Right ventricle myocardium superior (tissue), 1 donor: ENCODE data around the gene MRPL18. TPM values are rescaled to one million over a fixed set of nuclear protein-coding genes. Genes with fewer than 3 reads are reported as not detected.
A peak's percentile ranks its signal among the peaks of the same experiment; 100 is the strongest.
"Not testable (repeated sequence)": the region's sequence is repeated elsewhere in the genome, so short reads cannot be mapped to it uniquely, and the experiment has no call there.

Experiments used
- ATAC-seq: fragments of 200-7000 bp; cut with Tn5 transposase; one replicate; pipeline ENCODE4 v1.9.1; 2020; ENCODE audit warnings: mild to moderate bottlenecking; ENCODE audit not compliant: poor library complexity
- DNase-seq: peaks from one replicate; pipeline ENCODE4 v3.0.0-alpha.2; 2020
- intact Hi-C: fragments of 100-400 bp; cut with DNase I; formaldehyde crosslinking; loops from one replicate; pipeline ENCODE4 v1.11.2; 2022
- total RNA-seq: library from RNA; stranded (reverse); fragmentation: NEBNext Ultra II Directional; extraction: Animal tissue kit (Norgen Biotek cat#: 25700); gene quantifications from one replicate; pipeline ENCODE4 v1.2.1, GENCODE V29; 2021
- donor health status: DM: no; HTN: yes; CAD: no; lungs with severe emphysema.

The MRPL18 gene
- total RNA-seq, 1 donor from 2014 or later = 64.1 TPM

GRCh38 chr6:159762681-159763293 lies 27.5 kb upstream of the MRPL18 start:
- DNase-seq = no peak
- intact Hi-C loops = loop anchor here (5.0 kb wide), 1 partner anchor 70 kb away; the partner anchor contains the start of gene SOD2
- no peak for ATAC-seq

- no peak for ATAC-seq
- intact Hi-C loops = no loop called here
- no peak for DNase-seq
Observed at GRCh38 chr6:159766906-159767305, 23.4 kb upstream of the MRPL18 start.

DNA sequence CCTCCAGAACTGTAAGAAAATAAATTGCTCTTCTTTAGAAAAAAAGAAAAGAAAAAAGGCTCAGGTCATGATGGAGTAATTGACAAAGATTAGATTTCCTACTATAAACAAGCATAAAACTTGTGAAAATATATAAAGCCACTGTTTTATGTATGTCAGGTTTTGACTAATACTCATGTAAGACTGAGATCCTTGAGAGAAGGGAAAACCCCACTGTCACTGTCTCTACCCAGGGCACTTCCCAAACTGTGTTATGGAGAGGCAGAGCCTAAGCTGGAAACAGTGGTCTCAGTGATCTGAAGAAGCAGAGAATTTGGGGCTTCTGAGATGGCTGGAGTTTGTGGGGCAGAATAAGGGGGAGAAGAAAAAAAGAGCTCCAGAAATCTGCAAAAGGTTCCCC lies 20.8 kb upstream of the MRPL18 start:
- intact Hi-C loops = no loop called here
- ATAC-seq = no peak
- DNase-seq = no peak

- ATAC-seq = no peak
- intact Hi-C loops = no loop called here
- DNase-seq = no peak
Observed at GRCh38 chr6:159772196-159772595, 18.1 kb upstream of the MRPL18 start.

DNA sequence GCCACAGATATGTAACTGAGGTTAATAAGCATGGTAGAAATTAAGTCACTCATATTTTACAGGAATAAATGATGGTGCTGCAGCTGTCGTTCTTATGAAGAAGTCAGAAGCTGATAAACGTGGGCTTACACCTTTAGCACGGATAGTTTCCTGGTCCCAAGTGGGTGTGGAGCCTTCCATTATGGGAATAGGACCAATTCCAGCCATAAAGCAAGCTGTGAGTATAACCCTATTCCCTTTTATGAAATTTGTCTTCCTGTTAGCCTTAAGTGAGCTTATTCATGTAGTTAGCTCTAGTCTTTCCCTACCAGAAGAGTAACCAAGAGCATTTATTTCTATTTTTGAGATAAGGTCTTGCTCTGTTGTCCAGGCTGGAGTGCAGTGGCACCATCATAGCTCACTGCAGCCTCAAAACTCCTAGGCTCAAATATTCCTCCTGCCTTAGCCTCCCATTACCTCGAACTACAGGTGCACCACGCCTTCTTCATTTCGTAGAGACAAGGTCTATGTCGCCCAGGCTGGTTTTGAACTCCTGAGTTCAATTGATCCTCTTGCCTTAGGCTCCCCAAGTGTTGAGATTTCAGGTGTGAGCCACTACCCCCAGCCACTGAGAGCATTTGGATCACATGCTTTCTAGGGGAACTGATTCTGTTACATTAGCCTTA lies 12.9 kb upstream of the MRPL18 start:
- DNase-seq = no peak
- intact Hi-C loops = no loop called here
- no peak for ATAC-seq

DNA sequence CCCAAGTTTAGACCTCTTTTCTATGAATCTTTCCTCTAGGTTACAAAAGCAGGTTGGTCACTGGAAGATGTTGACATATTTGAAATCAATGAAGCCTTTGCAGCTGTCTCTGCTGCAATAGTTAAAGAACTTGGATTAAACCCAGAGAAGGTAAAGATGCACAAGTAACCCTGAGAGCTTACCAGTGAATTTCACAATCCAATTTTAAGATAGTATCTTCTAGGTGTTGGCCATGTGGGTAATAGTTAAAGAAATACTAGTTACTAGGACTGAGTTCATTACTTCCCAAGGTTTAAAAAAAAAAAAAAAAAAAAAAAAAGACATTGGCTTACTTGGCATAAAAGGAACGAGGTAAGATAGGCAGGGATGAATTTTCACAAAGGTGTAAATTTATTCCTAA lies 12.1 kb upstream of the MRPL18 start:
- DNase-seq (no peak), ATAC-seq (no peak)
- intact Hi-C loops = no loop called here

DNA sequence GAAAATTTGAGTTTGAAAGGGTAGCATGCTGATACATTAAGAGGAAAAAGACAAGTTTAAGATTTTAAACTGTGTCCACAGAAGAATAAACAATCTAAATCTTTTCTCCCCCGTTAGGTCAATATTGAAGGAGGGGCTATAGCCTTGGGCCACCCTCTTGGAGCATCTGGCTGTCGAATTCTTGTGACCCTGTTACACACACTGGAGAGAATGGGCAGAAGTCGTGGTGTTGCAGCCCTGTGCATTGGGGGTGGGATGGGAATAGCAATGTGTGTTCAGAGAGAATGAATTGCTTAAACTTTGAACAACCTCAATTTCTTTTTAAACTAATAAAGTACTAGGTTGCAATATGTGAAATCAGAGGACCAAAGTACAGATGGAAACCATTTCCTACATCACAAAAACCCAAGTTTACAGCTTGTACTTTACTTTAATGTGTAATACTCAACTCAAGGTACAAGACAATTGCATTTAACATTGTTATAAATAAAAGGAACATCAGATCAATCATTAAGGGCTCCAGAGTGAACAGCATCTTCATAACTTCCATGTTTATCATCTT lies 11.6 kb upstream of the MRPL18 start:
- no peak for ATAC-seq
- DNase-seq = no peak
- intact Hi-C loops = no loop called here

- intact Hi-C loops = no loop called here
- ATAC-seq (no peak), DNase-seq (no peak)
Observed at GRCh38 chr6:159788276-159788675, 2.0 kb upstream of the MRPL18 start.

GRCh38 chr6:159788753-159789376 lies 1.4 kb upstream of the MRPL18 start:
- DNase-seq = peak; percentile 55
- ATAC-seq = no peak
- intact Hi-C loops = no loop called here

- ATAC-seq (peak; percentile 95), DNase-seq (peak; percentile 100)
- intact Hi-C loops = loop anchor here (2.0 kb wide), 1 partner anchor 97 kb away; the partner anchor contains the start of gene SOD2
Observed at GRCh38 chr6:159789377-159790148, 704 bp upstream of the MRPL18 start, which contains the start of gene TCP1. TCP1 (minus strand) TSS chr6:159789602; CDS start chr6:159789468, 134 bp downstream.

GRCh38 chr6:159790956-159791598 lies 810 bp downstream of the MRPL18 start:
- no peak for ATAC-seq
- intact Hi-C loops = loop anchor here (2.0 kb wide), 1 partner anchor 98 kb away; the partner anchor contains the start of gene SOD2
- peak; percentile 48 for DNase-seq

- intact Hi-C loops, ATAC-seq, DNase-seq: not testable (repeated sequence)
Observed at GRCh38 chr6:159794976-159795375, 4.7 kb downstream of the MRPL18 start.

DNA sequence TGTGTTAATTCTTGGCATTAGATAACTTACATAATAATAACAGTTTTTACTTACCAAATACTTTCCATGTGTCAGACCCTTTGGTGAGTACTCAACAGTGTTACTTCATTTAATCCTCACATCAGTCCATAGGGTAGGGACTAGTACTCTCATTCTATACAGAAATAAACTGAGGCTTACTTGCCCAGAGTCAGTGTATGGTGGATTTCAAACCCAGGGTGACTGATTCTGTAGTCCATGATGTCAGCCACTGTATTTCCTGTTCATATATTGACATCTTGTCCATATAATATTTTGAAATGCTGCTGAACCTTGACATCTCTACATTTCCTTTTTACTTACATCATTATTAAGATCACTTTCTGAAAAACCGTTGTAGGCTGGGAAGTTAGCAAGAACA lies 7.3 kb downstream of the MRPL18 start:
- no peak for ATAC-seq

DNA sequence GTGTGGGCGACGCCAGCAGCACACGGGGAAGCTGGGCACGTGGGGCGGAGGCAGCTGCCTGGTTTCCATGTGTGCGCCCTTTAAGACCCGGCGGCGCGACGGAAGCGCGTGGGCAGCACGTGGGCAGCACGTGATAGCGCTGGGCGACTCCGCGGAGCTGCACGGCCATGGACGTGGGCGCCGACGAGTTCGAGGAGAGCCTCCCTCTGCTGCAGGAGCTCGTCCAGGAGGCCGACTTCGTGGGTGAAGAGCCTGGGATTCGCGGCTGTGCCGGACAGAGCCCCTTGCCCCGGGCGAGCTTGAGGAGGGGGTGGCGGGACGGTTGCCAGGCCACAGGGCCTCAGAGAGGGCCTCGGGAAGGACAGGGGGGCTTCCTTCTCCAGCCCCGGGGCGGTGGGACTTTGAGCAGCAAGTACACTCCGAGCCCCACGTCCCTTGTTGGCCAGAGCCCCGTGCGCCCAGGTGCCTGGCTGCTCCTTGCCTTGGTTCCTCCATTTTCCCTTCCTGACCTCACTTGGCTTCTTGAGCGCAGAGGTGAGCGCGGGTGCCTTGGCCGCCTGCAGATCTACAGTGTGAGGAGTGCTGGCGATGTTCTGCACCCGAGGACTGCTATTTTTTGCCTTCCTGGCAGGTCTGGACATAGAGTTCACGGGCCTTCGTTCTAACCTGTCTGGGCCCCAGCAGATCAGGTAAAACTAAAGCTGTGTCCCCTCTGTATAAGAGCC lies 10.0 kb downstream of the MRPL18 start, which contains the start of gene PNLDC1:
Gene PNLDC1 (plus strand): TSS at position 136 of the 725 bp plus-strand sequence. CDS start 32 bp downstream, at position 168.
- intact Hi-C loops = no loop called here
- ATAC-seq = no peak
- no peak for DNase-seq

More for the DNA sequence above, 7.3 kb downstream of the MRPL18 start:
- no peak for DNase-seq
- intact Hi-C loops = no loop called here

DNA sequence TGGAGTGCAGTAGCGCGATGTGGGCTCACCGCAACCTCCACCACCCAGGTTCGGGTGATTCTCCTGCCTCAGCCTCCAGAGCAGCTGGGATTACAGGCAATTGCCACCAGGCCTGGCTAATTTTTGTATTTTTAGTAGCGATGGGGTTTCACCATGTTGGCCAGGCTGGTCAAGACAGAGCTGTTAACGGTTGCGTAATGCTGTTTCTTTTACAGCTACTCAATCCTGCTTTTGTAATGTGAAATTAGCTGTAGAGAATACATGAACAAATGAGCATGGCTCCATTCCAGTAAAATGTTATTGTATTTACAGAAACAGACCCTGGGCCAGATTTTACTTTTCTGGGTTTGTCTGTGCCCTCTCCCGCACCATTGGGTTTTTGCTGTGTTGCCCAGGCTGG lies 11.7 kb downstream of the MRPL18 start:
- intact Hi-C loops = no loop called here
- no peak for ATAC-seq
- DNase-seq = no peak

- DNase-seq = no peak
- intact Hi-C loops = no loop called here
- no peak for ATAC-seq
Observed at GRCh38 chr6:159804504-159804903, 14.2 kb downstream of the MRPL18 start.

DNA sequence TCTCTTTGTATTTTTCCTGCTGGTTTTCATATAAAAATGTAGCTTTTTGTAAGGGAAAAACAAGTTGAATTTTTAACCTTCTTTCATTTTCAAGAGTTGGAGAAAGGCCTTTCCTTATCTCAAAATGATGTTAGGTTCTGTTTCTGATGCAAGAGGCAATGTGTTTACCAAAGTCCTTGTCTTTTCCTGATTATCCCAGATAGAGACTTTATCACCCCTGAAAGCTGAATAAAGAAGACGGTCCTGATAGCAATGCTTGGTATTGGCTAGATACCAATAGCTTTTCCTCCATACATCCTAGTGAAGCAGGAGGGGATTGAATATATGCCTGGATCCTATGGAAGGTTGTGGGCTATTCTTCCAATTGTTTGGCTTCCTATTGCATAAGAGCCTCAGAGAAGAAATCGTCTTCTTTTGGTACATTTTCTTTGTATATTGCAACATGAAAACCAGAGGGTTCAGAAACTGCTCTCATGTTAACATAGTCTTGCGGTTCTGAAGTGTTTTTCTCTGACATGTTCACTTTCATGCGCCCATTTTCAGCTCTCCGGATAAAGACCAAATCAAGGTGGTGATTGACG lies 15.3 kb downstream of the MRPL18 start:
- DNase-seq (no peak), ATAC-seq (no peak)
- intact Hi-C loops = no loop called here
